ENCODE measurements around the gene KBTBD12. TPM values are rescaled to one million over a fixed set of nuclear protein-coding genes. Genes with fewer than 3 reads are reported as not detected.

Gene KBTBD12
- total RNA-seq, 1 donor from 2014 or later = not detected

- Histone ChIP-seq H3K9me3 (ENCODE audit: low read depth) (no peaks in the 10 kb centered on the region), H3K4me1 (no peaks in the 10 kb centered on the region), H4K20me1 (ENCODE audit: low read depth) (no peaks in the 10 kb centered on the region), H2AFZ (replicated peaks) (no peak overlapping the region), H3K27ac (no peak overlapping the region), H3K36me3 (no peaks in the 10 kb centered on the region), H3K4me3 (no peak overlapping the region), H3K4me2 (no peak overlapping the region), H3F3A (ENCODE audit: low read depth) (no peaks in the 10 kb centered on the region), H3K79me2 (ENCODE audit: low read depth) (no peaks in the 10 kb centered on the region), H3K9ac (no peak overlapping the region), H3K27me3 (peaks cover 24% of the 10 kb centered on the region)
- Mint-ChIP-seq H3K27me3 (ENCODE audit: insufficient read depth, low read depth) (peaks cover 2% of the 10 kb centered on the region), H3K36me3 (no peaks in the 10 kb centered on the region), H3K4me3 (no peak overlapping the region), H3K9me3 (peaks cover 4% of the 10 kb centered on the region), H3K4me1 (peaks cover 16% of the 10 kb centered on the region), H3K27ac (no peak overlapping the region)
- no peak for DNase-seq (ENCODE audit: low spot score)
- TF ChIP-seq CTCF (IDR thresholded peaks at IDR 0.05) (no peak), EZH2 (IDR thresholded peaks at IDR 0.05) (no peak), EZH2phosphoT487 (IDR thresholded peaks at IDR 0.05) (no peak)
These were observed 49.8 kb downstream of the KBTBD12 start for GRCh38 chr3:127964816-127965215.

- no peaks in the 10 kb centered on the region for H3K4me1 Mint-ChIP-seq
- H3K4me2 ChIP-seq = no peak overlapping the region
- no peak overlapping the region for H3K4me3 Mint-ChIP-seq
- H3K36me3 ChIP-seq = no peaks in the 10 kb centered on the region
- no peak overlapping the region for H3K27ac ChIP-seq
- H2AFZ ChIP-seq (replicated peaks) = no peak overlapping the region
- H3K9me3 ChIP-seq (ENCODE audit: low read depth) = no peaks in the 10 kb centered on the region
- no peak for DNase-seq (ENCODE audit: low spot score)
- no peaks in the 10 kb centered on the region for H3K27me3 Mint-ChIP-seq (ENCODE audit: insufficient read depth, low read depth)
- TF ChIP-seq CTCF (IDR thresholded peaks at IDR 0.05) = no peak
- no peak for TF ChIP-seq EZH2phosphoT487 (IDR thresholded peaks at IDR 0.05)
- no peak for TF ChIP-seq EZH2 (IDR thresholded peaks at IDR 0.05)
- H3K4me3 ChIP-seq = no peak overlapping the region
- H3K27me3 ChIP-seq = peaks cover 38% of the 10 kb centered on the region
- peaks cover 4% of the 10 kb centered on the region for H3K9me3 Mint-ChIP-seq
- H4K20me1 ChIP-seq (ENCODE audit: low read depth) = no peaks in the 10 kb centered on the region
- H3K36me3 Mint-ChIP-seq = no peaks in the 10 kb centered on the region
- H3K27ac Mint-ChIP-seq = no peak overlapping the region
- H3K4me1 ChIP-seq = no peaks in the 10 kb centered on the region
- H3F3A ChIP-seq (ENCODE audit: low read depth) = no peaks in the 10 kb centered on the region
- H3K79me2 ChIP-seq (ENCODE audit: low read depth) = no peaks in the 10 kb centered on the region
- H3K9ac ChIP-seq = no peak overlapping the region
These were observed 52.3 kb downstream of the KBTBD12 start for GRCh38 chr3:127967316-127967715.

- H3K4me1 ChIP-seq = no peaks in the 10 kb centered on the region
- H3K36me3 ChIP-seq = no peaks in the 10 kb centered on the region
- H2AFZ ChIP-seq (replicated peaks) = no peak overlapping the region
- H4K20me1 ChIP-seq (ENCODE audit: low read depth) = no peaks in the 10 kb centered on the region
- no peak overlapping the region for H3K9ac ChIP-seq
- no peak overlapping the region for H3K4me3 ChIP-seq
- no peaks in the 10 kb centered on the region for H3F3A ChIP-seq (ENCODE audit: low read depth)
- no peaks in the 10 kb centered on the region for H3K79me2 ChIP-seq (ENCODE audit: low read depth)
- peaks cover 2% of the 10 kb centered on the region for H3K27me3 Mint-ChIP-seq (ENCODE audit: insufficient read depth, low read depth)
- H3K36me3 Mint-ChIP-seq = no peaks in the 10 kb centered on the region
- no peak overlapping the region for H3K27ac Mint-ChIP-seq
- no peak overlapping the region for H3K4me2 ChIP-seq
- H3K4me1 Mint-ChIP-seq = no peaks in the 10 kb centered on the region
- peaks cover 75% of the 10 kb centered on the region for H3K27me3 ChIP-seq
- H3K9me3 ChIP-seq (ENCODE audit: low read depth) = no peaks in the 10 kb centered on the region
- DNase-seq (ENCODE audit: low spot score) = peak; percentile 70
- no peak overlapping the region for H3K27ac ChIP-seq
- H3K9me3 Mint-ChIP-seq = peaks cover 4% of the 10 kb centered on the region
- no peak overlapping the region for H3K4me3 Mint-ChIP-seq
- TF ChIP-seq EZH2phosphoT487 (IDR thresholded peaks at IDR 0.05) = no peak
- TF ChIP-seq CTCF (IDR thresholded peaks at IDR 0.05) = peak; percentile 70
These were observed 56.0 kb downstream of the KBTBD12 start for GRCh38 chr3:127970966-127971592.
